Measurements from ENCODE around the gene ALX4. TPM values are rescaled to one million over a fixed set of nuclear protein-coding genes. Genes with fewer than 3 reads are reported as not detected.

Gene ALX4
- polyA plus RNA-seq, 2 of the 4 experiments (the other 2 are of a cell fraction), result 1.00 to 5.6 TPM

- no peak for FAIRE-seq
- Histone ChIP-seq H3K9me3 (no peaks in the 10 kb centered on the region), H3K27ac (peak overlapping the region in 1 of 2 experiments; percentile 69; a peak in 3 of 6 replicates), H3K4me1 (peaks cover 12% of the 10 kb centered on the region), H3K4me3 (no peak overlapping the region), H3K4me2 (no peak overlapping the region)
- CTCF ChIA-PET, result interaction anchor here (0.9 to 1.1 kb wide), 3 partner anchors 21 to 167 kb away, joined by 3 to 4 read pairs (median 3); no protein-coding TSS in a partner anchor
- WGBS (ENCODE audit: missing lambda C conversion rate), result 94% methylated on average over 10 of the region's 10 CpGs
- ATAC-seq, result no peak
- POLR2A ChIA-PET, result interaction anchor here (1.5 kb wide), 1 partner anchor 10 kb away, joined by 3 read pairs; no protein-coding TSS in a partner anchor
- TF ChIP-seq FOSB (CRISPR knock-in tag; IDR thresholded peaks at IDR 0.05), result no peak
- DNase-seq (ENCODE audit: low read depth in 1 of 2, low spot score in 1 of 2), result no peak
Measured at GRCh38 chr11:44307340-44308099, 2.4 kb downstream of the ALX4 start.

- ATAC-seq (no peak), DNase-seq (ENCODE audit: low read depth in 1 of 2, low spot score in 1 of 2) (no peak), FAIRE-seq (no peak)
- ChIA-PET CTCF (interaction anchor here (1.0 to 1.1 kb wide), 2 partner anchors 20 to 22 kb away, joined by 3 to 4 read pairs; no protein-coding TSS in a partner anchor), POLR2A (interaction anchor here (0.5 to 1.5 kb wide), 2 partner anchors 10 to 63 kb away, joined by 3 to 4 read pairs; no protein-coding TSS in a partner anchor)
- peak overlapping the region in 1 of 2 experiments; percentile 69; a peak in 2 of 6 replicates for H3K27ac ChIP-seq
- WGBS (ENCODE audit: missing lambda C conversion rate), result 82% methylated on average over 5 of the region's 7 CpGs
- no peak overlapping the region for H3K4me3 ChIP-seq
- peaks cover 18% of the 10 kb centered on the region for H3K4me1 ChIP-seq
- H3K9me3 ChIP-seq, result no peaks in the 10 kb centered on the region
- H3K4me2 ChIP-seq, result no peak overlapping the region
- no peak for TF ChIP-seq ELK1 (IDR thresholded peaks at IDR 0.05; ENCODE audit: low read depth, low read length)
- TF ChIP-seq USF2 (IDR thresholded peaks at IDR 0.05), result no peak
- TF ChIP-seq GATA3 (IDR thresholded peaks at IDR 0.05; ENCODE audit: borderline replicate concordance), result no peak
- no peak for TF ChIP-seq SREBF2 (IDR thresholded peaks at IDR 0.05)
- TF ChIP-seq TFCP2L1 (CRISPR knock-in tag; IDR thresholded peaks at IDR 0.05), result no peak
- no peak for TF ChIP-seq ZFP36 (IDR thresholded peaks at IDR 0.05; ENCODE audit: borderline replicate concordance, partially characterized antibody)
- TF ChIP-seq FOSL2 (IDR thresholded peaks at IDR 0.05), result no peak
- TF ChIP-seq FOSL2 (CRISPR knock-in tag; IDR thresholded peaks at IDR 0.05), result no peak
- TF ChIP-seq MAFK (IDR thresholded peaks at IDR 0.05; ENCODE audit: partially characterized antibody), result no peak
- TF ChIP-seq CHD2 (IDR thresholded peaks at IDR 0.05; ENCODE audit: low read length, partially characterized antibody), result no peak
- TF ChIP-seq HDAC2 (IDR thresholded peaks at IDR 0.05), result no peak
- TF ChIP-seq HOXB13 (CRISPR knock-in tag; IDR thresholded peaks at IDR 0.05; ENCODE audit: low read depth), result no peak
- TF ChIP-seq, protein P1, sequence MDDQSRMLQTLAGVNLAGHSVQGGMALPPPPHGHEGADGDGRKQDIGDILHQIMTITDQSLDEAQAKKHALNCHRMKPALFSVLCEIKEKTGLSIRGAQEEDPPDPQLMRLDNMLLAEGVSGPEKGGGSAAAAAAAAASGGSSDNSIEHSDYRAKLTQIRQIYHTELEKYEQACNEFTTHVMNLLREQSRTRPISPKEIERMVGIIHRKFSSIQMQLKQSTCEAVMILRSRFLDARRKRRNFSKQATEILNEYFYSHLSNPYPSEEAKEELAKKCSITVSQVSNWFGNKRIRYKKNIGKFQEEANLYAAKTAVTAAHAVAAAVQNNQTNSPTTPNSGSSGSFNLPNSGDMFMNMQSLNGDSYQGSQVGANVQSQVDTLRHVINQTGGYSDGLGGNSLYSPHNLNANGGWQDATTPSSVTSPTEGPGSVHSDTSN (IDR thresholded peaks at IDR 0.05), result no peak
- TF ChIP-seq CBX2 (IDR thresholded peaks at IDR 0.05; ENCODE audit: borderline replicate concordance, low read depth), result no peak
Measured at GRCh38 chr11:44306918-44307244, 3.1 kb downstream of the ALX4 start.

DNA sequence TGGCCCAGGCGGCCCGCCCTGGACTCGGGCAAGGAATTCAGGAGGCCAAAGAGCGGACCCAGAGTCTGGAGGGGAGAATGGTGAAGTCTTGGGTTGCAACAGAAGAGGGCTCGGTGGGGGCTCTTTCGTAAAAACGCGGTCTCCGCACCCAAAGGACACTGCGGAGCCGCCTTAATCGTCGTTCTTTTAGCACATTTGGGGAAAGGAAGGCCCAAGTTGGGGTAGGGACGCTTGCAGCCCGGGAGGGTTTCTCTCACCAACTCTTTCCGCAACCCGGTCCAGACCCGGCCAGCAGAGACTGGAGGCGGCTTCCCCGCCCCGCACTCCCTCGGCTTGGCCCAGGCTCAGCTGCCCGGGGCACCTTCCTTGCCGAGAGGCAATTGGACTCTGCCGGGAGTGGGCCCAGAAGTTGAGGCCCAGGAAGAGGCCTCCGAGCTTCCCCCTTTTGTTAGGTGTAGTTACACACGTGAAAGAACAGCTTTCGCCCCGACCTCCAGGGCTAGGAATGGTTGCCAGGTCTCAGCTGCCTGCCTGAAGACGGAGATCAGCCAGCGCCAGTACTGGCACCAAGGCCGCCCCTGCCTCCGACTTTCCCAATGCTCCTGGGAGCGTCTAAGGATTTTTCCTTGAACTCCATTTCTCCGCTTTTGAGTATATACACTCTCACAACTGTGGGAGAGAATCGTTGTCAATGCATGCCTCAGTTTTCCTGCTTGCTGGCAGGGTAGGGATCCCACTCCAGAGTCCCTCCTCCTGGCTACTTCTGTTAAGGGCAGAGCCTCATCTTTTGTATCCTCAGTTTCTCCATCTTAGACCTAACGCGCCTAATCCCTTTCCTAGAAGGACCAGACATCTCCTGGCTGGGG lies 3.7 kb downstream of the ALX4 start:
- H3K4me2 ChIP-seq, result peak overlapping the region; percentile 61
- 91% methylated on average over 36 of the region's 38 CpGs for WGBS (ENCODE audit: missing lambda C conversion rate)
- ATAC-seq, result no peak

More for the DNA sequence above, 3.7 kb downstream of the ALX4 start:
- peak overlapping the region; percentile 29; the same call in 1 of the 3 replicates for H3K4me3 ChIP-seq
- POLR2A ChIA-PET, result interaction anchor here (0.5 kb wide), 1 partner anchor 63 kb away, joined by 4 read pairs; no protein-coding TSS in a partner anchor
- no peak for TF ChIP-seq CBX8 (IDR thresholded peaks at IDR 0.05)
- DNase-seq (ENCODE audit: low read depth in 1 of 2, low spot score in 1 of 2) (no peak), FAIRE-seq (no peak)
- CTCF ChIA-PET, result interaction anchor here (1.1 kb wide), 1 partner anchor 21 kb away, joined by 4 read pairs; no protein-coding TSS in a partner anchor
- peaks cover 24% of the 10 kb centered on the region for H3K4me1 ChIP-seq
- H3K9me3 ChIP-seq, result no peaks in the 10 kb centered on the region
- H3K27ac ChIP-seq, result peak overlapping the region; percentile 42 to 76; a peak in 5 of 6 replicates

All from A549 (cell line).